Vagina (tissue), 2 donors: Measurements from ENCODE around the gene SEC24A. TPM values are rescaled to one million over a fixed set of nuclear protein-coding genes. Genes with fewer than 3 reads are reported as not detected.

Source experiments
- DNase-seq, 2 donors: peaks; one replicate each; pipeline ENCODE4 v3.0.0-alpha.2; 2017; ENCODE audit errors: extremely low spot score in 2 of 2
- H3K27ac ChIP-seq: fragments of 200-600 bp; sonication (generic); one replicate; pipeline ENCODE4 v1.5.1; 2019
- H3K27me3 ChIP-seq: fragments of 200-600 bp; sonication (generic); one replicate; pipeline ENCODE4 v1.5.1; 2019
- H3K36me3 ChIP-seq, 2 donors: fragments of 200-600 bp; sonication (generic); one replicate each; pipeline ENCODE4 v1.5.1; 2017 to 2019
- H3K4me1 ChIP-seq: fragments of 200-600 bp; sonication (generic); one replicate; pipeline ENCODE4 v1.5.1; 2019
- H3K4me3 ChIP-seq, 2 donors: fragments of 200-600 bp; sonication (generic); 1 replicate in 1 of 2; 2 replicates in 1 of 2; pipeline ENCODE4 v1.5.1; 2016 to 2019
- H3K9me3 ChIP-seq: fragments of 200-600 bp; sonication (generic); one replicate; pipeline ENCODE4 v1.5.1; 2019
- POLR2A ChIP-seq, 2 donors: fragments of 450-650 bp; IDR thresholded peaks; one replicate each; pipeline ENCODE4 v1.6.1; 2017; ENCODE audit warnings: antibody characterized with exemption in 2 of 2, mild to moderate bottlenecking in 2 of 2, moderate library complexity in 2 of 2
- POLR2AphosphoS5 ChIP-seq, 2 donors: sonication (generic); formaldehyde crosslinking; IDR thresholded peaks; one replicate each; pipeline ENCODE4 v1.9.0; 2017; ENCODE audit warnings: antibody characterized with exemption in 2 of 2, mild to moderate bottlenecking in 2 of 2, low read depth in 1 of 2; ENCODE audit not compliant: insufficient read depth in 1 of 2
- intact Hi-C: fragments of 100-400 bp; cut with DNase I; formaldehyde crosslinking; loops from one replicate; pipeline ENCODE4 v1.15.1; 2023
- small RNA-seq: library from RNA; depleted of rRNA; stranded (forward); fragments of <200 nt; gene quantifications from one replicate; pipeline ENCODE3, GENCODE V24; 2016
- total RNA-seq: library from RNA; depleted of rRNA; stranded (reverse); fragments of >200 nt; gene quantifications from one replicate; pipeline ENCODE4 v1.2.3, GENCODE V29; 2016
- TF ChIP-seq, protein P1 (sequence below), 3 experiments: fragments of 450-650 bp in 2 of 3; fragments of 200-600 bp in 1 of 3; sonication (generic) in 1 of 3; IDR thresholded peaks; one replicate each; pipeline ENCODE4 v1.5.1; 2017 to 2019; ENCODE audit warnings: antibody characterized with exemption in 3 of 3, mild to moderate bottlenecking in 2 of 3, moderate library complexity in 2 of 3

The SEC24A gene
- total RNA-seq, 1 donor from 2014 or later = 11.3 TPM

DNA sequence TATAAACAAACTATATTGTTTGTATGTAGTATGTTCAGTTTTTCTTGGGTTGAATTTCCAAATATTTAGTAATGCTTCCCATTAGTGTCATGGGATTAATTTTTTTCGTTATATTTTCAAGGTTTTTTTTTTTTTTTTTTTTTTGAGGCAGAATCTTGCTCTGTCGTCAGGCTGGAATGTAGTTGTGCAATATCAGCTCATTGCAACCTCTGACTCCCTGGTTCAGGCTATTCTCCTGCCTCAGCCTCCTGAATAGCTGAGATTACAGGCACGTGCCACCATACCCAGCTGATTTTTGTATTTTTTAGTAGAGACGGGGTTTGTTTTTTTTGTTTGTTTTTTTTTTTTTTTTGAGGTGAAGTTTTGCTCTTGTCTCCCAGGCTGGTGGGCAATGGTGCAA, 120.6 kb downstream of the SEC24A start:
- Histone ChIP-seq H3K36me3 (peaks cover 0 to 94% of the 10 kb centered on the region in 2 donors), H3K9me3 (no peaks in the 10 kb centered on the region), H3K27me3 (no peaks in the 10 kb centered on the region), H3K27ac (no peak overlapping the region), H3K4me1 (no peaks in the 10 kb centered on the region), H3K4me3 (no peak overlapping the region)
- intact Hi-C loops = no loop called here
- DNase-seq = no peak
- TF ChIP-seq POLR2AphosphoS5 (IDR thresholded peaks at IDR 0.05; ENCODE audit: insufficient read depth in 1 of 2, low read depth in 1 of 2) (no peak), POLR2A (IDR thresholded peaks at IDR 0.05) (no peak)
- TF ChIP-seq, protein P1, sequence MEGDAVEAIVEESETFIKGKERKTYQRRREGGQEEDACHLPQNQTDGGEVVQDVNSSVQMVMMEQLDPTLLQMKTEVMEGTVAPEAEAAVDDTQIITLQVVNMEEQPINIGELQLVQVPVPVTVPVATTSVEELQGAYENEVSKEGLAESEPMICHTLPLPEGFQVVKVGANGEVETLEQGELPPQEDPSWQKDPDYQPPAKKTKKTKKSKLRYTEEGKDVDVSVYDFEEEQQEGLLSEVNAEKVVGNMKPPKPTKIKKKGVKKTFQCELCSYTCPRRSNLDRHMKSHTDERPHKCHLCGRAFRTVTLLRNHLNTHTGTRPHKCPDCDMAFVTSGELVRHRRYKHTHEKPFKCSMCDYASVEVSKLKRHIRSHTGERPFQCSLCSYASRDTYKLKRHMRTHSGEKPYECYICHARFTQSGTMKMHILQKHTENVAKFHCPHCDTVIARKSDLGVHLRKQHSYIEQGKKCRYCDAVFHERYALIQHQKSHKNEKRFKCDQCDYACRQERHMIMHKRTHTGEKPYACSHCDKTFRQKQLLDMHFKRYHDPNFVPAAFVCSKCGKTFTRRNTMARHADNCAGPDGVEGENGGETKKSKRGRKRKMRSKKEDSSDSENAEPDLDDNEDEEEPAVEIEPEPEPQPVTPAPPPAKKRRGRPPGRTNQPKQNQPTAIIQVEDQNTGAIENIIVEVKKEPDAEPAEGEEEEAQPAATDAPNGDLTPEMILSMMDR (IDR thresholded peaks at IDR 0.05) = no peak

DNA sequence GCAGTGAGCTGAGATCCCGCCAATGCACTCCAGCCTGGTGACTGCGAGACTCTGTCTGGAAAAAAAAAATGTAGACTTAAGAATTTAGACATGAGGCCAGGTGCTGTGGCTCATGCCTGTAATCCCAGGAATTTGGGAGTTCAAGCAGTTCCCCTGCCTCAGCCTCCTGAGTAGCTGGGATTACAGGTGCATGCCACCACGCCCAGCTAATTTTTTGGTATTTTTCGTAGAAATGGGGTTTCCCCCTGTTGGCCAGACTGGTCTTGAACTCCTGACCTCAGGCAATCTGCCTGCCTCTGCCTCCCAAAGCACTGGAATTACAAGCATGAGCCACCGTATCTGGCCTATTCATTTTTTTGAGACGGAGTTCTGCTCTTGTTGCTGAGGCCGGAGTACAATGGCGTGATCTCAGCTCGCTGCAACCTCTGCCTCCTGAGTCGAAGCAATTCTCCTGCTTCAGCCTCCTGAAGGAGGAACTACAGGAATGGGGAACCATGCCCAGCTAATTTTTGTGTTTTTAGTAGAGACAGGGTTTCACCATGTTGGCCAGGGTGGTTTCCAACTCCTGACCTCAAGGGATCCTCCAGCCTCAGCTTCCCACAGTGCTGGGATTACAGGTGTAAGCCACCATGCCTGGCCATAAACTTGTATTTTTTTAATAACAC, 124.0 kb downstream of the SEC24A start:
- no peaks in the 10 kb centered on the region for H3K9me3 ChIP-seq
- H3K36me3 ChIP-seq = peaks cover 0 to 82% of the 10 kb centered on the region in 2 donors
- no peak for DNase-seq
- intact Hi-C loops = no loop called here
- H3K27ac ChIP-seq = no peak overlapping the region
- no peaks in the 10 kb centered on the region for H3K27me3 ChIP-seq
- no peak overlapping the region for H3K4me3 ChIP-seq
- TF ChIP-seq, protein P1 (IDR thresholded peaks at IDR 0.05) = no peak
- no peaks in the 10 kb centered on the region for H3K4me1 ChIP-seq

DNA sequence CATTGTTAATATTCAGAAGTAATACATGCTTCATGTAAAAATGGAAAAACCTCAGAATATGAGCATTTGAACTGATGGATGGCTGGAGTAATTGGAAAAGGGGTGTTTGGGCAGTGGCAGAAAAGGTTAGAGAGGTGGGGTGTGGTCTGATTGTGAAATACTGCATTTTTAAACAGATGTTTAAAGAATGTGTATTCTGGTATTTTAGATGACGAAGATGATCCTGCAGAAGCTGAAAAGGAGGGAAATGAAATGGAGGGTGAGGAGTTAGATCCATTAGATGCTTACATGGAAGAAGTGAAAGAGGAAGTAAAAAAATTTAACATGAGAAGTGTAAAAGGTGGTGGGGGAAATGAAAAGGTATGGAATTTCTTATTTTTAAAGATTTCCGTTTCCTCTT, 128.8 kb downstream of the SEC24A start:
- Histone ChIP-seq H3K4me3 (no peak overlapping the region), H3K4me1 (no peaks in the 10 kb centered on the region), H3K27ac (no peak overlapping the region), H3K36me3 (peaks cover 0 to 82% of the 10 kb centered on the region in 2 donors), H3K9me3 (no peaks in the 10 kb centered on the region), H3K27me3 (no peaks in the 10 kb centered on the region)
- intact Hi-C loops = no loop called here
- DNase-seq = no peak
- TF ChIP-seq, protein P1 (IDR thresholded peaks at IDR 0.05) = no peak
- TF ChIP-seq POLR2A (IDR thresholded peaks at IDR 0.05) = no peak
- TF ChIP-seq POLR2AphosphoS5 (IDR thresholded peaks at IDR 0.05; ENCODE audit: insufficient read depth in 1 of 2, low read depth in 1 of 2) = no peak

Small RNAs within 50 kb of the gene (small RNA-seq; reads per million reads assigned to genes)
- gene RNU6-1164P (not detected), gene RNU6-1311P (not detected), gene RNU6-757P (not detected)

Other genes with a start within 250 kb of the SEC24A start
- gene CDKN2AIPNL, start 236.9 kb upstream of the SEC24A start, total RNA-seq = 18.4 TPM
- gene JADE2, start 123.1 kb upstream of the SEC24A start, total RNA-seq = 35.4 TPM
- 47.1 TPM for gene SAR1B, start 16.0 kb upstream of the SEC24A start, total RNA-seq
- 49.1 TPM for gene CAMLG, start 89.8 kb downstream of the SEC24A start, total RNA-seq
- 31.7 TPM for gene DDX46, start 110.0 kb downstream of the SEC24A start, total RNA-seq
- gene C5orf24, start 197.2 kb downstream of the SEC24A start, total RNA-seq = 38.3 TPM
- gene TXNDC15, start 225.6 kb downstream of the SEC24A start, total RNA-seq = 92.3 TPM